GM12874 (cell line): ENCODE data around the gene FMNL3.

Experiments used
- CTCF ChIP-seq: IDR thresholded peaks from 2 replicates; pipeline ENCODE4 v1.5.1; 2011; ENCODE audit warnings: low read depth, mild to moderate bottlenecking, control low read depth, low read length, moderate library complexity; ENCODE audit not compliant: insufficient read depth

Gene FMNL3

DNA sequence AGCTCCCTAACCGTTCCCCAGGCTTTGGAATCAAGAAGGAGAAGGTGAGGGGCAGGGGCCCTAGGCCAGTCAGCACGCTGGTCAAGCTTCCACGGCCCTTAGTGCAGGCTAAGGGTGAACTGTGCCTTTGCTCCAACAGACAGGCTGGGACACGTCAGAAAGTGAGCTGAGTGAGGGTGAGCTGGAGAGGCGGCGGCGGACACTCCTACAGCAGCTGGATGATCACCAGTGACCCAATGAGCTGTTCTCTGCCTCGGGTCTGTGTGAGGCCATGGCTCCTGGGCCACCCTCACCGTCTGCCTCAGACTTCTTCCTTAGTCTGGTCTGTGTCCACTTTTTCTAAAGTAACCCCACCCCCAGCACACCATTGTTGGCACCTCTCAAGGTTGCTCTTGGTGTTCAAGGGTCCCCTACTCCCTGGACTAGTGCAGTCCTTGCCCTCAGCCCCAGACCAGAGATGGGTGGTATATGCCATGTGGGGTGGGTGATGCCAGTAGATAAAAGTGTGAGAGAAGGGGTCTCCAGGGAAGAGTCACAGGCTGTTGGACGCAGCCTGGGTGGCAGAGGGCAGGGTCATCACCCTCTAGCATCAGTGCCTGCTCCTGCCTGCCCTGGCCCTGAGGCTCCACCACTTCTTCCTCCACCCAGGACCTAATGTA lies 63.1 kb downstream of the FMNL3 start:
- TF ChIP-seq CTCF = no peak

DNA sequence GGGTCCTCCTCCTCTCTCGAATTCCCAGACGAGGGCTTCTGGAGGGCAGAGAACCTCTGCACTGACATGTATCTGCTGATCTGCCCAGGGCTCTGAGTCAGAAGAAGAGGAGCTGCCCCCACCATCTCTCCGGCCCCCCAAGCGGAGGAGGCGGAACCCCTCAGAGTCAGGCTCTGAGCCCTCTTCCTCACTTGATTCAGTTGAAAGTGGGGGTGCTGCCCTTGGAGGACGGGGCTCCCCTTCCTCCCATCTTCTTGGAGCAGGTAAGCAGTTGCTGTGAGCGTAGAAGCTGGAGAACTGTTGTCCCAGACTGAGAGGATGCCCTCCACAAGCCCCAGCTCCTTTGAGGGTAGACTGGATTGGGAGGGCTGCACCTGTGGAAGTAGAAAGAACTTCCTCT lies 64.1 kb downstream of the FMNL3 start:
- no peak for TF ChIP-seq CTCF

GRCh38 chr12:49642370-49642802 lies 64.8 kb downstream of the FMNL3 start:
- TF ChIP-seq CTCF = no peak

DNA sequence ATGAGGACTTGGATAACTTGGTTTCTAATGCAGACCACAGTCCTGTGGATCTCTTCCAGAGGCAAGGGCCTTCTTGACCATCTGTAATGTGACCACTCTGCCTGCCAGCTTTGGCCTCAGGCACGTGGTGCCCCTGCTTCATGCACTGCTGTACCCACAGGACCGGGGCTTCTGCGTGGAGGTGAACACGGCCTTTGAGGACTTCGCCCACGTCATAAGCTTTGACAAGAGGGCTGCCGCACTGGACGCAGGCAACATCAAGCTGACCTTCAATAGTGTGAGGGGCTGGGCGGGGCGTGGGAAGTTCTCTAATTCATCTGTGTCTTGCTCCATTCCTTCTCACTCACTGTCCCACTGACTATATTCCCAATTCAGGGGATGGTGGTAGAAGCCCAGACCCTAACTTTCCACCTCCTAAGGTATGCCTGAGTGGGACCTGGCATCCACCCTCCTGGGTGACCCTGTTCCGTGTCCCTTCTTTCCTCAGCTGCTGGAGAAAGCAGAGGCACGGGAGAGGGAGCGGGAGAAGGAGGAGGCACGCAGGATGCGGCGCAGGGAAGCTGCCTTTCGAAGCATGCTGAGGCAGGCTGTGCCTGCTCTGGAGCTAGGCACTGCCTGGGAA lies 65.3 kb downstream of the FMNL3 start:
- no peak for TF ChIP-seq CTCF

DNA sequence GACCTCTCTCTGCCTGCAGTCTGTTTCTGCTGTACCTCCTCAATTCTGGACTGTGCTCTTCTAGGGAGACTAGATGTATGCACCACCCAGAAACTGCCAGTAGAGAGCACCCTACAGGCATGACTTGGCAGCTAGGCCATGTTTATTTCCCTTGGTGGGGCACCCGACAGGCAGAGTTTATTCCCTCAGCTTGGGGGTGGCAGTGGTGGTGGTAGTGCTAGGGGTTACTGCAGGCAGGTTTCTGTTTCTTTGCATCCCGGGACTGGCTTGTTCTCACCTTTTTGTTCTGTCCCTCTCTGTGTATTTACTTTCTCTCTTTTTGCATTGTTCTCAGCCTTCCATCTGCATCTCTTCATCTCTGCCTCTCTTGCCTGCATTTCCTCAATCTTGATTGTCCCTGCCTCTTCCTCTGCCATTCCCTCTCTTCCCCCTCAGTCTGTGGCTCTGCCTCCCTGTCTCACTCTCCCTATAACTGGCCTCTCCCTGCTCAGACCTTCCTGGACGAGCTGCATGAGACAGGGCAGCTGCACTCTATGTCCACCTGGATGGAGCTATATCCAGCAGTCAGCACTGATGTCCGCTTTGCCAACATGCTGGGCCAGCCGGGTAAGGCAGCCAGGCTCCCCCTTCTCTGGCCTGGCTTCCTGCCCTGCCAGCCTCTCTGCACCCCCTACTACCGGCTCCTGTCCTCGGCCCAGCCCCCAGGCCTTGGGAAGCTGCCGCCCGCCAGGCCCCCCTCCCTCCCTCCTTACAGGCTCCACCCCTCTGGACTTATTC lies 70.0 kb downstream of the FMNL3 start:
- peak; percentile 77 for TF ChIP-seq CTCF

GRCh38 chr12:49636574-49636973 lies 70.6 kb downstream of the FMNL3 start:
- TF ChIP-seq CTCF = no peak

- no peak for TF ChIP-seq CTCF
Observed at GRCh38 chr12:49635656-49636055, 71.5 kb downstream of the FMNL3 start.
